Breast epithelium (tissue), 3 donors: ENCODE results near the gene ZNF225.

Experiments used
- POLR2A ChIP-seq: fragments of 450-650 bp; IDR thresholded peaks from one replicate; pipeline ENCODE4 v1.6.1; 2016; ENCODE audit warnings: antibody characterized with exemption, mild to moderate bottlenecking, moderate library complexity
- POLR2AphosphoS5 ChIP-seq, 3 donors: sonication (generic); formaldehyde crosslinking; IDR thresholded peaks; one replicate each; pipeline ENCODE4 v1.6.1; 2017; ENCODE audit warnings: antibody characterized with exemption in 3 of 3
- TF ChIP-seq, protein P1 (sequence below), 3 donors: fragments of 450-650 bp; IDR thresholded peaks; one replicate each; pipeline ENCODE4 v1.5.1; 2016 to 2017; ENCODE audit warnings: antibody characterized with exemption in 3 of 3, mild to moderate bottlenecking in 3 of 3, moderate library complexity in 3 of 3

DNA sequence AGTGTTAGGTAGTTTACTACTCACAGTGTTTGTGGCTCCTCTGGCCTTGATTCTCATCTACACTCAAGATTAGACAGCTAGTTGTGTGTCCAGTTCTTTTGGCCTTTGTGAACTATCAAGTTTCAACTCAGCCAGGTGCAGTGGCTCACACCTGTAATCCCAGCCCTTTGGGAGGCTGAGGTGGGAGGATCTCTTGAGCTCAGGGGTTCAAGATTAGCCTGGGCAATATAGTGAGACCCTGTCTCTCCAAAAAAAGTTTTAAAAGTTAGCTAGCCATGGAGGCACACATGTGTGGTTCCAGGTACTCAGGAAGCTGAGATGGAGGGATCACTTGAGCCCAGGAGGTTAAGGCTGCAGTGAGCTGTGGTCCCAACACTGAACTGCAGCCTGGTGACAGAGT, 67.8 kb downstream of the ZNF225 start:
- TF ChIP-seq, protein P1, sequence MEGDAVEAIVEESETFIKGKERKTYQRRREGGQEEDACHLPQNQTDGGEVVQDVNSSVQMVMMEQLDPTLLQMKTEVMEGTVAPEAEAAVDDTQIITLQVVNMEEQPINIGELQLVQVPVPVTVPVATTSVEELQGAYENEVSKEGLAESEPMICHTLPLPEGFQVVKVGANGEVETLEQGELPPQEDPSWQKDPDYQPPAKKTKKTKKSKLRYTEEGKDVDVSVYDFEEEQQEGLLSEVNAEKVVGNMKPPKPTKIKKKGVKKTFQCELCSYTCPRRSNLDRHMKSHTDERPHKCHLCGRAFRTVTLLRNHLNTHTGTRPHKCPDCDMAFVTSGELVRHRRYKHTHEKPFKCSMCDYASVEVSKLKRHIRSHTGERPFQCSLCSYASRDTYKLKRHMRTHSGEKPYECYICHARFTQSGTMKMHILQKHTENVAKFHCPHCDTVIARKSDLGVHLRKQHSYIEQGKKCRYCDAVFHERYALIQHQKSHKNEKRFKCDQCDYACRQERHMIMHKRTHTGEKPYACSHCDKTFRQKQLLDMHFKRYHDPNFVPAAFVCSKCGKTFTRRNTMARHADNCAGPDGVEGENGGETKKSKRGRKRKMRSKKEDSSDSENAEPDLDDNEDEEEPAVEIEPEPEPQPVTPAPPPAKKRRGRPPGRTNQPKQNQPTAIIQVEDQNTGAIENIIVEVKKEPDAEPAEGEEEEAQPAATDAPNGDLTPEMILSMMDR (IDR thresholded peaks at IDR 0.05), result no peak
- TF ChIP-seq POLR2AphosphoS5 (IDR thresholded peaks at IDR 0.05) (no peak), POLR2A (no peak)
